HL-60/S4 (cell line): ENCODE results near the gene KLHL21.
"Not testable (repeated sequence)": the region's sequence is repeated elsewhere in the genome, so short reads cannot be mapped to it uniquely, and the experiment has no call there.

ENCODE experiments used
- in situ Hi-C: fragments of 300-500 bp; cut with MboI; formaldehyde crosslinking; loops from 2 replicates; pipeline ENCODE4 v1.14.3; 2022; ENCODE audit warnings: low sequenced_read_pairs

KLHL21 gene

GRCh38 chr1:6601049-6601922 lies 1.4 kb downstream of the KLHL21 start:
- in situ Hi-C loops: no loop called here

GRCh38 chr1:6600410-6601048 lies 2.1 kb downstream of the KLHL21 start:
- in situ Hi-C loops: no loop called here

- in situ Hi-C loops: not testable (repeated sequence)
These were observed 2.7 kb downstream of the KLHL21 start for GRCh38 chr1:6599991-6600390.

GRCh38 chr1:6599141-6599975 lies 3.3 kb downstream of the KLHL21 start:
- in situ Hi-C loops: no loop called here

GRCh38 chr1:6597777-6598131 lies 4.9 kb downstream of the KLHL21 start:
- in situ Hi-C loops: no loop called here

GRCh38 chr1:6596886-6597776 lies 5.5 kb downstream of the KLHL21 start:
- in situ Hi-C loops: no loop called here

GRCh38 chr1:6596351-6596750 lies 6.3 kb downstream of the KLHL21 start:
- in situ Hi-C loops: no loop called here

- in situ Hi-C loops: no loop called here
These were observed 7.5 kb downstream of the KLHL21 start for GRCh38 chr1:6594977-6595740.

GRCh38 chr1:6593810-6594209 lies 8.9 kb downstream of the KLHL21 start:
- in situ Hi-C loops: no loop called here

- in situ Hi-C loops: no loop called here
These were observed 9.6 kb downstream of the KLHL21 start for GRCh38 chr1:6592865-6593593.

- in situ Hi-C loops: no loop called here
These were observed 10.2 kb downstream of the KLHL21 start for GRCh38 chr1:6592441-6592840.

- in situ Hi-C loops: no loop called here
These were observed 11.0 kb downstream of the KLHL21 start for GRCh38 chr1:6591644-6592043.

GRCh38 chr1:6591222-6591621 lies 11.4 kb downstream of the KLHL21 start:
- in situ Hi-C loops: no loop called here

- in situ Hi-C loops: no loop called here
These were observed 12.6 kb downstream of the KLHL21 start for GRCh38 chr1:6590046-6590445.

- in situ Hi-C loops: no loop called here
These were observed 13.7 kb downstream of the KLHL21 start for GRCh38 chr1:6588893-6589520.

- in situ Hi-C loops: no loop called here
These were observed 14.4 kb downstream of the KLHL21 start for GRCh38 chr1:6588128-6588892.

- in situ Hi-C loops: no loop called here
These were observed 15.2 kb downstream of the KLHL21 start for GRCh38 chr1:6587261-6588005.
